ENCODE measurements around the gene CSRNP3. TPM values are rescaled to one million over a fixed set of nuclear protein-coding genes. Genes with fewer than 3 reads are reported as not detected.

The CSRNP3 gene
- total and polyA plus RNA-seq, 2 experiments from 2014 or later: 3.0 to 14.0 TPM

- no peak overlapping the region for H3K4me2 ChIP-seq
Measured at GRCh38 chr2:165450156-165450555, 19.3 kb upstream of the CSRNP3 start.

DNA sequence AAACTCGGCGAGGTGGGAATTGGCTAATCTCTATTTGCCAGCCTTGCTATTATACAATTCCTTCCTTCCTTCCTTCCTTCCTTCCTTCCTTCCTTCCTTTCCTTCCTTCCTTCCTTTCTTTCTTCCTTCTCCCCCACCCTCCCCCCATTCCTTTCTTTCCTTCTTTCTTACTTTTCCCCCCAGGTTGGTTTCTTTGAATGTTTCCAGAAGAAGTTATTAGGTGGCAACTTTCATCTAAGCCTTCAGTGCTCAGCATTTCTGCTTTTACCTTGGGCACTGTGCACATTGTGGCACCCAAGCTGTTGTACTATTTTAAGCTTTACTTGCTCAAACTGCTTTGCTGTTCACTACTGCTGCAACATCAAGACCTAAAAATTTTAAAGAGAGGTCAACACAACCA lies 17.2 kb upstream of the CSRNP3 start:
- Histone ChIP-seq H3K27ac (no peak overlapping the region), H3K4me1 (ENCODE audit: insufficient read depth) (no peaks in the 10 kb centered on the region), H3K4me2 (no peak overlapping the region), H3K36me3 (replicated peaks; ENCODE audit: insufficient read depth, low read depth) (no peaks in the 10 kb centered on the region), H3K79me2 (no peaks in the 10 kb centered on the region), H3K9me3 (ENCODE audit: low read depth) (no peaks in the 10 kb centered on the region), H3K4me3 (no peak overlapping the region), H2AFZ (no peak overlapping the region), H3K9me2 (replicated peaks; ENCODE audit: insufficient read depth) (no peaks in the 10 kb centered on the region), H4K20me1 (ENCODE audit: insufficient read depth, poor library complexity, severe bottlenecking) (no peaks in the 10 kb centered on the region), H3K27me3 (no peaks in the 10 kb centered on the region)
- TF ChIP-seq CTCF (IDR thresholded peaks at IDR 0.05; ENCODE audit: poor library complexity): no peak
- no peak for TF ChIP-seq EZH2 (IDR thresholded peaks at IDR 0.05; ENCODE audit: borderline replicate concordance)
- TF ChIP-seq EZH2phosphoT487 (IDR thresholded peaks at IDR 0.05; ENCODE audit: low read depth, severe bottlenecking, unreplicated experiment): no peak
- no peak for DNase-seq (ENCODE audit: low spot score)
- whole genome bisulfite sequencing (ENCODE audit: low lambda C conversion rate, missing lambda C conversion rate): 87% methylated on average over 2 of the region's 2 CpGs

More at GRCh38 chr2:165450156-165450555, 19.3 kb upstream of the CSRNP3 start:
- H2AFZ ChIP-seq: no peak overlapping the region
- no peaks in the 10 kb centered on the region for H3K9me2 ChIP-seq (replicated peaks; ENCODE audit: insufficient read depth)
- TF ChIP-seq EZH2phosphoT487 (IDR thresholded peaks at IDR 0.05; ENCODE audit: low read depth, severe bottlenecking, unreplicated experiment) (no peak), CTCF (IDR thresholded peaks at IDR 0.05; ENCODE audit: poor library complexity) (no peak), EZH2 (IDR thresholded peaks at IDR 0.05; ENCODE audit: borderline replicate concordance) (no peak)
- no peaks in the 10 kb centered on the region for H3K79me2 ChIP-seq
- H4K20me1 ChIP-seq (ENCODE audit: insufficient read depth, poor library complexity, severe bottlenecking): no peaks in the 10 kb centered on the region
- no peaks in the 10 kb centered on the region for H3K27me3 ChIP-seq
- no peak for DNase-seq (ENCODE audit: low spot score)
- H3K9me3 ChIP-seq (ENCODE audit: low read depth): no peaks in the 10 kb centered on the region
- no peak overlapping the region for H3K27ac ChIP-seq
- H3K4me3 ChIP-seq: no peak overlapping the region
- WGBS (ENCODE audit: low lambda C conversion rate, missing lambda C conversion rate): 76% methylated on average over 1 of the region's 1 CpG
- H3K36me3 ChIP-seq (replicated peaks; ENCODE audit: insufficient read depth, low read depth): no peaks in the 10 kb centered on the region
- H3K4me1 ChIP-seq (ENCODE audit: insufficient read depth): no peaks in the 10 kb centered on the region

DNA sequence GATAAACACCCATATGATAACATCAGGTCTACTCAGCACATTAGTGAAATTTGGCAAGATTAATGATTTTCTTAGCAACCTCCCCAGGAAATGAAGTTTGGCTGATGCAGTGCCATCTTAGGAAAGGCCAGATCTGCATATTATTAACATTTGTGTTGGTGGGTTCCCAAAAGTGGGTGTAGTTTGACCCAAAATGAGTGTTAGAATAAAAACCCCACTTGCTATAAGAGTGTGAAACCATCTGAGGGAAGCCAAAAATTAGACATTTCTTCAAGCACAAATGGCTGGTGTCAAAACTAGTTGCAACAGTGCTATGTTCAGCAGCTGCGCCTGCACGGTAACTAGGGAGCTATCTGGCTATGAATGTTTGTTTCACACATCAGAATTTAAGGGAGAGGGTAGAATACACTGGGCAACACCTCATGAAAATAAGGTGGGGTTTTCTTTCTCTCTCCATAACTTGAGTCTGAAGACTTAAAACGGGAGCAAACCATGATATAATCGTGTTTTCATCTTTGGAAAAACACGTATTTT lies 15.9 kb upstream of the CSRNP3 start:
- Histone ChIP-seq H3K9me2 (replicated peaks; ENCODE audit: insufficient read depth) (no peaks in the 10 kb centered on the region), H3K9me3 (ENCODE audit: low read depth) (no peaks in the 10 kb centered on the region), H3K79me2 (no peaks in the 10 kb centered on the region), H3K4me2 (no peak overlapping the region), H3K36me3 (replicated peaks; ENCODE audit: insufficient read depth, low read depth) (no peaks in the 10 kb centered on the region), H3K27ac (no peak overlapping the region), H3K4me3 (no peak overlapping the region), H2AFZ (no peak overlapping the region), H3K4me1 (ENCODE audit: insufficient read depth) (no peaks in the 10 kb centered on the region), H4K20me1 (ENCODE audit: insufficient read depth, poor library complexity, severe bottlenecking) (no peaks in the 10 kb centered on the region), H3K27me3 (no peaks in the 10 kb centered on the region)
- TF ChIP-seq CTCF (IDR thresholded peaks at IDR 0.05; ENCODE audit: poor library complexity) (no peak), EZH2phosphoT487 (IDR thresholded peaks at IDR 0.05; ENCODE audit: low read depth, severe bottlenecking, unreplicated experiment) (no peak), EZH2 (IDR thresholded peaks at IDR 0.05; ENCODE audit: borderline replicate concordance) (no peak)
- no peak for DNase-seq (ENCODE audit: low spot score)
- 93% methylated on average over 5 of the region's 5 CpGs for WGBS (ENCODE audit: low lambda C conversion rate, missing lambda C conversion rate)

All from hepatocyte (in vitro differentiated cells).